Measurements from ENCODE around the gene PARP4.
"Not testable (repeated sequence)": the region's sequence is repeated elsewhere in the genome, so short reads cannot be mapped to it uniquely, and the experiment has no call there.

PARP4 gene

DNA sequence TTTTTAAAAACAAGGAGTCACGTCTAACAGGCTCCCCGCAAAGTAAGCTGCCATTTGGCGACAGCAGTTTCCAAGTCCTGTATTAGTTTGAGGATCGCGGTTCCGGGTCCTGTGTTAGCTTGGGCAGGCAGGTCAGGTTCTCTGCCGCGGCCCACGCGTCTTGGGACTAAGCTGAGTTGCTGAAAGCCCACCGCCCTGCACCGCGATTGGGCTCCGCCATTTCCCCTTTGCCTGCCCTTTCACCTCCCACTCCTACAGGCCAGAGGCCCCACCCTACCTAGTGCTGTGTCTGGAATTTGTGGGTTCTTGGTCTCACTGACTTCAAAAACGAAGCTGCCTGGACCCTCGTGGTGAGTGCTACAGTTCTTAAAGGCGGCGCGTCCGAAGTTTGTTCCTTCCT lies 6.8 kb downstream of the PARP4 start:
- no peak for DNase-seq (ENCODE audit: low spot score)

DNA sequence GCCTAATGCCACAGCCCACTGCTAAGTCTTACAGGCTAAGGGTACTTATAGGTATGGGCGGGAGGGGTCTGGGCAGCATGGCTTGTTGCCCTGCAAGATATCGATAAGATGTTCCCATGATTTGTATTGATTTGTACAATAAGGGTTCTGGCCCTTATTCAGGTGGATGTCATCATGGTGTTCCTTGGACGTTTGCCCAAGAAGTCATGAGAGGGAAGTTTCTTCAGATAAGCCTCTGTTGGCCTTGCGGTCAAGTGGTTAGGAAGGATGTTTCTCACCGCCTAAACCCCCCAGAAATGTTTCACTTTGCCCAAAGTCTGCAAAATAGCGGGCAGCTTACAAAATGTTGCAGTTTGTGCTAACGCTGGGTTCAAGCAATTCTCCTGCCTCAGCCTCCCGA lies 7.3 kb downstream of the PARP4 start:
- DNase-seq (ENCODE audit: low spot score) = no peak

- DNase-seq (ENCODE audit: low spot score) = no peak
These were observed 9.2 kb downstream of the PARP4 start for GRCh38 chr13:24503379-24503696.

DNA sequence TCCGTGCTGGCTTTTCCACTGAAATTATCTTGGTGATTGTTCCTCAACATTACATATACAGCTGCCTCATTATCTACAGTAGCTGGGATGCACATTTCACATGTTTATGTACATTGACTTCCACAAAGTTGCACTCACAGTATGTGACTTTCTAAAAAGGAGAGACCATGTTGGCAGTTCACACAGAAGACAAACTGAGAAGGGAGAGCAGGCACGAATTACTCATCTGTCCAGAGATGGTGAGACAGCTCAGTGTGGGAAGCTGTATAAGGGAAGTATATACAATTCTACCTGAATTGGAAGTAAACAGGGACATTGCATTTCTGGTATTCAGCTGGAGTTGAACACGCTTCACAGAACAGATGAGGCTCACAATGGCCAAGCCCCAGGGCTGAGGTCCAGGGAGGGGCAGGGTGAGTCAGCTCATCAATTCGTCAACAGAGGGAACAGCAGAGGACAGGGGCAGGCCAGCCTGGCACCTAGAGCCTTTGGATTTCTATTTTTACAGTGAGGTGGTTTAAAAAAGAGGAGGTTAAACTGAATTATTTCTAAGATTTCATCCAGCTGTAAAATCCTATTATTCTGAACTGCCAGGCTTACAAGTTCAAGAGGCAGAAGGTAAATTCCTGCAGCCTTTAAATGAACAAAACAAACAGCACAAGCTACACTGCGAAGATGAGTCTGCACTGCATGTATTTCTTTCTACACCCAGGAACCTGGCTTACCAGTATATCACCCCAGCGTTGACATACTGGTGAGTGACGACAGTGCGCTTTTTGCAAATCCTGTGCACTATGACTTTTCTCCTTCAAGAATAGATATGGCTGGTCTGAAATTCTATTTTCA lies 9.8 kb downstream of the PARP4 start:
- peak; percentile 11 for DNase-seq (ENCODE audit: low spot score)

GRCh38 chr13:24500977-24501376 lies 11.6 kb downstream of the PARP4 start:
- no peak for DNase-seq (ENCODE audit: low spot score)

- no peak for DNase-seq (ENCODE audit: low spot score)
These were observed 14.8 kb downstream of the PARP4 start for GRCh38 chr13:24497742-24498141.

DNA sequence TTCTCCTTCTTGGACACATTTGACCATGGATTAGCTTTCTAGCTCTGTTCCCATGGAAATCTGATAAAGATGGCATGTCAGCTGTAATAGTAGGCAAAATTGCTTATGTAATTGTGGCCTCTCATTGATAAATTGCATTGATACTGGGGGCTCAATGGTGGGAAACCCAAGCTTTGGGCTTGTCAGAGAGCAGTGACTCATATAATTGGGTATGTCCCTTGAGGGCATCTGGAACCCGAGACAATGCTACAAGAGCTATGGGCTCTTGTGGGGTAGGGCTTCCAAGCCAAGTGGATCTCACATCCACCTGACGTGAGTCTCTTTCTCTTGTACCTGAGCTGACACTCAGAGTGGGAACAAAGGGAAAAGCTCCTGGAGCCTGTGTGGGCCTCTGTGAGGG lies 16.3 kb downstream of the PARP4 start:
- not testable (repeated sequence) for DNase-seq (ENCODE audit: low spot score)

- no peak for DNase-seq (ENCODE audit: low spot score)
These were observed 17.3 kb downstream of the PARP4 start for GRCh38 chr13:24495151-24495729.

DNA sequence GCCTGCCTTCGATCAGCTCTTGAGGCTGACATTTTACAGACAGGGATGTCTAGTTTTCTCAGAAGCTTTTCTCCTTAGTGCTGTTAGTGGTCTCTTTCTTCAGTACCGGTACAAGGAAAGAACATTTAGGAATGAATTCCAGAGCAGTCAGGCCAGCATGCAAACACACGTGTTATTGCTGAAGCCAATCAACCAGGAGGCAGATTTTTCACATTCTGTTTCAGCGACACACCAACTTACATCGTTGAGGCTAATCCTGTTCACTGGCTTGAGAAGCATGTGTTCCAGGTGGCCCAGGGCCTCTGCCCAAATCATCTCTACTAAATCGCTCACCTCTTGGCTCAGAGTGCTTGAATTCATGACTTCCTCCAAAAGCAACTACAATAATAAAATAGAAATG lies 19.2 kb downstream of the PARP4 start:
- no peak for DNase-seq (ENCODE audit: low spot score)

- no peak for DNase-seq (ENCODE audit: low spot score)
These were observed 20.7 kb downstream of the PARP4 start for GRCh38 chr13:24491845-24492244.

GRCh38 chr13:24489721-24490120 lies 22.9 kb downstream of the PARP4 start:
- DNase-seq (ENCODE audit: low spot score) = no peak

- DNase-seq (ENCODE audit: low spot score) = not testable (repeated sequence)
These were observed 24.5 kb downstream of the PARP4 start for GRCh38 chr13:24488092-24488491.

DNA sequence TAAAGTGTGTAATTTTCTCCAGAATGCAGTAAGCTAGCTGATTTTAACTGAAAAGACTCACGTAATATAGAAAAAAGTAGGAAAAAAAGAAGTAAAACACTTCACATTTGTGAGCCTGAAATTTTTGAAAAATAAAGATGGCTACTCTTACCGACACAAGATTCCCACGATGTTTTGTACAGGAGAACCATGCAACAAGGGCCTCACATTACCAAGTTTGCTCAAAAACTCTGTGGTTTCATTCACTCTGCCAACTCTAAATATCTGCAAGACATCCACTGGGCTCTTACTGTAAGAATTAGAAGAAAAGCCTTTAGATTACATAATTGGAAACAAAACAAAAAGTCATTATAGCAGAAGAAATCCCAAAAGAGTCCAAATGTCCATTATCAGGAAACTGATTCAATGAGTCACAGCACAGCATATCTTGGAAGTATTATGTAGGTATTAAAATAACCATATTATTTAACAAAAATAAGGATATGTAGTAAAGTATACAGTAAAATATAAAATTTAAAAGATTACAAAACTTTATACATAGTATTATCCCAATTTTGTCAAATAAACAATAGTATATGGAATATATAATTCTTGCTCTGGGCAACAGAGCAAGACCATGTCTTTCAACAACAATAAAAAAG lies 26.4 kb downstream of the PARP4 start:
- DNase-seq (ENCODE audit: low spot score) = not testable (repeated sequence)

DNA sequence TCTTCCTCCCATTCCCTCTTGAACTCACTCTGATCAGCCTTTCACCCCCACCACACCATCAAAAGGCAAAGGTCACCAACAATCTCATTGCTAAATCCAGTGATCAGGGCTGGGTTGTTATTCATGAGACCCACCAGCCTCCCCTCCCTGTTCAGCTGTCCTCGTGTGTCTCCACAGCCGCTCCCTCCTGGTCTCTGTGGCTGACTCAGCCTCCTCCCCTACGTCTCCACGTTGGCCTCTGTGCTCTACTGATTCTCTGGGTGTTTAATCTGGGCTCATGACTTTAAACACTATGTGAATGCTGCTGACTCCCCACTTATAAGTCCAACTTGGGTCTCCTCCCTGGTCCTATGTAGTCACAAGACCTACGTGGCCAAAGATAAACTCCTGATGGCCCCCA lies 38.9 kb downstream of the PARP4 start:
- no peak for DNase-seq (ENCODE audit: low spot score)

GRCh38 chr13:24472129-24472528 lies 40.4 kb downstream of the PARP4 start:
- DNase-seq (ENCODE audit: low spot score) = not testable (repeated sequence)

DNA sequence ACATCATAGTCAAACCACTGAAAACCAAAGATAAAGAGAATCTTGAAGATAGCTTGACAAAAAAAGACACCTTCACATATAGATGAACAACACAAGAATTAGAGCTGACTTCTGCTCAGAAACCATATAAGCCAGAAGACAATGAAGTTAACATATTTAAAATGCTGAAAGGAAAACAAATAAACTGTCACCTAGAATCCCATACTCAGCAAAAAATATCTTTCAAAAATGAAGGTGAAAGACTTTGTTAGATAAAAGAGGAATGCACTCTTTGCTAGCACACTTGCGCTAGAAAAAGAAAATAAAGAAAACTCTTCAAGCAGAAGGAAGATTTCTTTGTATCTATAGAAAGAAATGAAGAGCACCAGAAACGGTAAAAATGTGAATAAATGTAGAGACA lies 49.5 kb downstream of the PARP4 start:
- DNase-seq (ENCODE audit: low spot score) = no peak

- DNase-seq (ENCODE audit: low spot score) = no peak
These were observed 52.3 kb downstream of the PARP4 start for GRCh38 chr13:24460256-24460655.

GRCh38 chr13:24459726-24460125 lies 52.9 kb downstream of the PARP4 start:
- DNase-seq (ENCODE audit: low spot score) = no peak

DNA sequence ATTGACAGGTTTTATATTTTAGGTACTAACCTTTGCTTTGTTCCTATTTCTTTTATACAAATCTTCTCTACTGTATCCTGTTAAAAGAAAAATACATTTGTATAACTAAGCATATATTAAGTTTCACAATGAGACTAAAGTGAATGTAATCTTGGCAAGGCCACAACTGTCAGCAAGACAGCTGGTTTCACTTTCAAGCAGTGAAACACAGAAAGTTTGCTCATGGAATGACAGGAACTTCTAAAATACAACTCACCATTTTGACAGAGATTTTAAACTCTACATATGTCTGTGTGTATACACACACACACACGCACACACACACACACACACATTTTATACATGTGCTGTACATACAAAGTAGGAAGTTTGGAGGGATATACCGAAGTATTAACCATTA lies 53.3 kb downstream of the PARP4 start:
- no peak for DNase-seq (ENCODE audit: low spot score)

GRCh38 chr13:24458736-24459135 lies 53.8 kb downstream of the PARP4 start:
- no peak for DNase-seq (ENCODE audit: low spot score)

GRCh38 chr13:24456396-24456795 lies 56.2 kb downstream of the PARP4 start:
- no peak for DNase-seq (ENCODE audit: low spot score)

GRCh38 chr13:24454056-24454455 lies 58.5 kb downstream of the PARP4 start:
- no peak for DNase-seq (ENCODE audit: low spot score)

GRCh38 chr13:24452044-24452443 lies 60.5 kb downstream of the PARP4 start:
- DNase-seq (ENCODE audit: low spot score) = no peak
